HepG2 (cell line): ENCODE results near the gene PTPRCAP. TPM values are rescaled to one million over a fixed set of nuclear protein-coding genes. Genes with fewer than 3 reads are reported as not detected.
A peak's percentile ranks its signal among the peaks of the same experiment; 100 is the strongest.

Source experiments
- ARNT2 ChIP-seq: sonication (generic); formaldehyde crosslinking; IDR thresholded peaks from 2 replicates; pipeline ENCODE4 v1.8.0; 2022; ENCODE audit warnings: mild to moderate bottlenecking, low read depth, missing genetic modification reagents, moderate library complexity
- GABPB1 ChIP-seq: IDR thresholded peaks from 2 replicates; pipeline ENCODE4 v1.6.1; 2016; ENCODE audit warnings: mild to moderate bottlenecking, missing genetic modification reagents, moderate library complexity, missing compliant biosample characterization
- KLF16 ChIP-seq, 2 experiments: sonication (generic) in 1 of 2; formaldehyde crosslinking in 1 of 2; IDR thresholded peaks; 2 replicates each; pipeline versions ENCODE4 v1.6.1 to v1.8.0; 2016 to 2023; ENCODE audit warnings: missing genetic modification reagents in 2 of 2, missing compliant biosample characterization in 1 of 2
- PRMT3 ChIP-seq: sonication (generic); formaldehyde crosslinking; IDR thresholded peaks from 2 replicates; pipeline ENCODE4 v1.8.1; 2022; ENCODE audit warnings: low read depth, mild to moderate bottlenecking, moderate library complexity, missing genetic modification reagents, borderline replicate concordance
- RELA ChIP-seq: sonication (generic); formaldehyde crosslinking; IDR thresholded peaks from 2 replicates; pipeline ENCODE4 v1.4.0; 2020; ENCODE audit warnings: missing genetic modification reagents
- SATB2 ChIP-seq: sonication (generic); formaldehyde crosslinking; IDR thresholded peaks from 2 replicates; pipeline ENCODE4 v1.5.0; 2020; ENCODE audit warnings: missing genetic modification reagents
- TOPORS ChIP-seq: sonication (generic); formaldehyde crosslinking; IDR thresholded peaks from 2 replicates; pipeline ENCODE4 v1.8.0; 2023; ENCODE audit warnings: mild to moderate bottlenecking, missing genetic modification reagents
- ZBTB38 ChIP-seq: sonication (generic); formaldehyde crosslinking; IDR thresholded peaks from 2 replicates; pipeline ENCODE4 v1.5.1; 2020; ENCODE audit warnings: mild to moderate bottlenecking, missing genetic modification reagents
- ZNF20 ChIP-seq: sonication (generic); formaldehyde crosslinking; IDR thresholded peaks from 2 replicates; pipeline ENCODE4 v1.4.0; 2020; ENCODE audit warnings: mild to moderate bottlenecking, moderate library complexity, missing genetic modification reagents
- ZNF235 ChIP-seq: sonication (generic); formaldehyde crosslinking; IDR thresholded peaks from 2 replicates; pipeline ENCODE4 v1.8.1; 2023; ENCODE audit warnings: mild to moderate bottlenecking, missing genetic modification reagents, borderline replicate concordance
- ZNF556 ChIP-seq: sonication (generic); formaldehyde crosslinking; IDR thresholded peaks from 2 replicates; pipeline ENCODE4 v1.4.0; 2020; ENCODE audit warnings: mild to moderate bottlenecking, missing genetic modification reagents, borderline replicate concordance
- ZNF564 ChIP-seq: sonication (generic); formaldehyde crosslinking; IDR thresholded peaks from 2 replicates; pipeline ENCODE4 v1.8.1; 2023; ENCODE audit warnings: mild to moderate bottlenecking, missing genetic modification reagents
- ZNF761 ChIP-seq: sonication (generic); formaldehyde crosslinking; conservative IDR thresholded peaks from 2 replicates; pipeline ENCODE4 v1.4.0; 2020; ENCODE audit warnings: mild to moderate bottlenecking, missing genetic modification reagents
- polyA plus RNA-seq, 8 experiments: library from polyadenylated mRNA; depleted of rRNA in 3 of 8; stranded (reverse) in 7 of 8; unstranded in 1 of 8; fragments of >200 nt; fragmentation: Illumina TruSeq in 4 of 8; extraction: Trizol in 4 of 8; gene quantifications; 2 replicates each; pipeline versions ENCODE4 v1.2.1 to v1.2.3, GENCODE V29; 2011 to 2016; ENCODE audit warnings: low read depth in 4 of 8, missing spikeins in 1 of 8, mixed read lengths in 1 of 8; ENCODE audit not compliant: insufficient read depth in 1 of 8
- total RNA-seq, 5 experiments: library from RNA; depleted of rRNA; stranded (reverse); fragments of >200 nt; fragmentation: Illumina TruSeq; extraction: Trizol; gene quantifications; 2 replicates each; pipeline ENCODE4 v1.2.3, GENCODE V29; 2016; ENCODE audit warnings: low read depth in 1 of 5
- TF ChIP-seq, protein P1 (sequence below): sonication (generic); formaldehyde crosslinking; IDR thresholded peaks from 2 replicates; pipeline ENCODE4 v1.5.0; 2020; ENCODE audit warnings: missing genetic modification reagents
- TF ChIP-seq, protein P2 (sequence below): sonication (generic); formaldehyde crosslinking; IDR thresholded peaks from 2 replicates; pipeline ENCODE4 v1.8.0; 2022; ENCODE audit warnings: missing genetic modification reagents, mild to moderate bottlenecking, inconsistent platforms, borderline replicate concordance
- TF ChIP-seq, protein P3 (sequence below): sonication (generic); formaldehyde crosslinking; IDR thresholded peaks from 2 replicates; pipeline ENCODE4 v1.5.0; 2020; ENCODE audit warnings: missing genetic modification reagents
- TF ChIP-seq, protein P4 (sequence below): sonication (generic); formaldehyde crosslinking; conservative IDR thresholded peaks from 2 replicates; pipeline ENCODE4 v1.8.1; 2023; ENCODE audit warnings: missing genetic modification reagents
- TF ChIP-seq, protein P5 (sequence below): sonication (generic); formaldehyde crosslinking; IDR thresholded peaks from 2 replicates; pipeline ENCODE4 v1.5.0; 2020; ENCODE audit warnings: missing genetic modification reagents, mild to moderate bottlenecking, borderline replicate concordance
- TF ChIP-seq, protein P6 (sequence below): sonication (generic); formaldehyde crosslinking; IDR thresholded peaks from 2 replicates; pipeline ENCODE4 v1.4.0; 2020; ENCODE audit warnings: low read depth, missing genetic modification reagents

The PTPRCAP gene
- total and polyA plus RNA-seq, 2 of the 13 experiments (the other 11 are each of a cell fraction or from before 2014, with no cell fraction given): 0.60 to 0.70 TPM

DNA sequence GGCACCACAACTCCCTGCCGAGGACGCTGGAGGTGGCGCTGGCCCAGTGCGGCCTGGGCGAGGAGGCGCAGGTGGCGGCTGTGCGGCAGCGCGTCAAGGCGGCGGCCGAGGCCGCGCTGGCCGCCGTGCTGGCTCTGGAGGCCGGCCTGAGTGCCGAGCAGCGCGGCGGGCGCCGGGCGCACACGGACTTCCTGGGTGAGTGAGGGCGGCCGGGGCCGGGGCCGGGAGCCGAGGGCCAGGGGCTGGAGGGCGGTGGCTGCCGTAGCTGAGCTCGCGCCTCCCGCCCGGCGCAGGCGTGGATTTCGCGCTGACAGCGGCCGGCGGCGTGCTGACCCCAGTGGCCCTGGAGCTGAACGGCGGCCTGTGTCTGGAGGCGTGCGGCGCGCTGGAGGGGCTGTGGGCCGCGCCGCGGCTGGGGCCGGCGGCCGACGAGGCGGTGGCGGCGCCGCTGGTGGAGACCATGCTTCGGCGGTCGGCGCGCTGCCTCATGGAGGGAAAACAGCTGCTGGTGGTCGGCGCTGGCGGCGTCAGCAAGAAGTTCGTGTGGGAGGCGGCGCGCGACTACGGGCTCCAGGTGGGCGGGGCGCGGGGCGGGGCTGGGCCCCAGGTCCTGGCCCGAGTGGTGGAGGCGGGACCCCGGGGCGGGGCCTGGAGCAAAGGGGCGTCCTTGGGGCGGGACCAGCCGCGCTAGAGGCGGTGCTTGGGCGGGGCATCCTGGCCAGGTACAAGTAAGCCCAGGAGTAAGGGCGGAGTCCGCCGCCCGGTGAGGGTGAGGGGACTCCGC lies 16.6 kb downstream of the PTPRCAP start (continued):
- TF ChIP-seq, protein P1, sequence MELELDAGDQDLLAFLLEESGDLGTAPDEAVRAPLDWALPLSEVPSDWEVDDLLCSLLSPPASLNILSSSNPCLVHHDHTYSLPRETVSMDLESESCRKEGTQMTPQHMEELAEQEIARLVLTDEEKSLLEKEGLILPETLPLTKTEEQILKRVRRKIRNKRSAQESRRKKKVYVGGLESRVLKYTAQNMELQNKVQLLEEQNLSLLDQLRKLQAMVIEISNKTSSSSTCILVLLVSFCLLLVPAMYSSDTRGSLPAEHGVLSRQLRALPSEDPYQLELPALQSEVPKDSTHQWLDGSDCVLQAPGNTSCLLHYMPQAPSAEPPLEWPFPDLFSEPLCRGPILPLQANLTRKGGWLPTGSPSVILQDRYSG (CRISPR knock-in tag): peak; percentile 80
- no peak for TF ChIP-seq ZNF235
- TF ChIP-seq ARNT2: peak; percentile 53; the same call in 1 of the 2 replicates
- TF ChIP-seq, protein P2, sequence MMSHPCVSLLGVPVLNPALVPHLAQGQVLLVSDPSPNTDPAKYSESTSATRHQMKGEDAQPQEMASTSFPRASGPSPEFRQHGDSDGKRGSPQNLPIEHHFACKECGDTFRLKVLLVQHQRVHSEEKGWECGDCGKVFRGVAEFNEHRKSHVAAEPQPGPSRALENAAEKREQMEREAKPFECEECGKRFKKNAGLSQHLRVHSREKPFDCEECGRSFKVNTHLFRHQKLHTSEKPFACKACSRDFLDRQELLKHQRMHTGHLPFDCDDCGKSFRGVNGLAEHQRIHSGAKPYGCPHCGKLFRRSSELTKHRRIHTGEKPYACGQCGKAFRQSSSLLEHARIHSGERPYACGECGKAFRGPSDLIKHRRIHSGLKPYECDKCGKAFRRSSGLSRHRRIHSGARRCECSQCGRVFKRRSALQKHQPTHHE: no peak
- TF ChIP-seq ZBTB38 (CRISPR knock-in tag): 0 out of 2 replicates have a peak, but pooled peaks have one; percentile 18
- 0 out of 2 replicates have a peak, but pooled peaks have one; percentile 13 for TF ChIP-seq ZNF556 (CRISPR knock-in tag)
- TF ChIP-seq KLF16 (CRISPR knock-in tag; IDR thresholded peaks at IDR 0.05): peak in 1 of 2 experiments; percentile 29; a peak in 1 of 4 replicates
- TF ChIP-seq, protein P3, sequence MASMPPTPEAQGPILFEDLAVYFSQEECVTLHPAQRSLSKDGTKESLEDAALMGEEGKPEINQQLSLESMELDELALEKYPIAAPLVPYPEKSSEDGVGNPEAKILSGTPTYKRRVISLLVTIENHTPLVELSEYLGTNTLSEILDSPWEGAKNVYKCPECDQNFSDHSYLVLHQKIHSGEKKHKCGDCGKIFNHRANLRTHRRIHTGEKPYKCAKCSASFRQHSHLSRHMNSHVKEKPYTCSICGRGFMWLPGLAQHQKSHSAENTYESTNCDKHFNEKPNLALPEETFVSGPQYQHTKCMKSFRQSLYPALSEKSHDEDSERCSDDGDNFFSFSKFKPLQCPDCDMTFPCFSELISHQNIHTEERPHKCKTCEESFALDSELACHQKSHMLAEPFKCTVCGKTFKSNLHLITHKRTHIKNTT (CRISPR knock-in tag): no peak
- 0 out of 2 replicates have a peak, but pooled peaks have one; percentile 37 for TF ChIP-seq ZNF761 (CRISPR knock-in tag)
- TF ChIP-seq, protein P4, sequence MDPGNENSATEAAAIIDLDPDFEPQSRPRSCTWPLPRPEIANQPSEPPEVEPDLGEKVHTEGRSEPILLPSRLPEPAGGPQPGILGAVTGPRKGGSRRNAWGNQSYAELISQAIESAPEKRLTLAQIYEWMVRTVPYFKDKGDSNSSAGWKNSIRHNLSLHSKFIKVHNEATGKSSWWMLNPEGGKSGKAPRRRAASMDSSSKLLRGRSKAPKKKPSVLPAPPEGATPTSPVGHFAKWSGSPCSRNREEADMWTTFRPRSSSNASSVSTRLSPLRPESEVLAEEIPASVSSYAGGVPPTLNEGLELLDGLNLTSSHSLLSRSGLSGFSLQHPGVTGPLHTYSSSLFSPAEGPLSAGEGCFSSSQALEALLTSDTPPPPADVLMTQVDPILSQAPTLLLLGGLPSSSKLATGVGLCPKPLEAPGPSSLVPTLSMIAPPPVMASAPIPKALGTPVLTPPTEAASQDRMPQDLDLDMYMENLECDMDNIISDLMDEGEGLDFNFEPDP (CRISPR knock-in tag): no peak
- TF ChIP-seq, protein P5, sequence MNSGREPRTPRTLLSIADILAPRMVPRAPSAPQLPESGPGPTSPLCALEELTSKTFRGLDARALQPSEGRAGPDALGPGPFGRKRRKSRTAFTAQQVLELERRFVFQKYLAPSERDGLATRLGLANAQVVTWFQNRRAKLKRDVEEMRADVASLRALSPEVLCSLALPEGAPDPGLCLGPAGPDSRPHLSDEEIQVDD (CRISPR knock-in tag): 0 out of 2 replicates have a peak, but pooled peaks have one; percentile 62
- no peak for TF ChIP-seq SATB2
- TF ChIP-seq ZNF564 (CRISPR knock-in tag): peak; percentile 49; the same call in 1 of the 2 replicates
- TF ChIP-seq, protein P6, sequence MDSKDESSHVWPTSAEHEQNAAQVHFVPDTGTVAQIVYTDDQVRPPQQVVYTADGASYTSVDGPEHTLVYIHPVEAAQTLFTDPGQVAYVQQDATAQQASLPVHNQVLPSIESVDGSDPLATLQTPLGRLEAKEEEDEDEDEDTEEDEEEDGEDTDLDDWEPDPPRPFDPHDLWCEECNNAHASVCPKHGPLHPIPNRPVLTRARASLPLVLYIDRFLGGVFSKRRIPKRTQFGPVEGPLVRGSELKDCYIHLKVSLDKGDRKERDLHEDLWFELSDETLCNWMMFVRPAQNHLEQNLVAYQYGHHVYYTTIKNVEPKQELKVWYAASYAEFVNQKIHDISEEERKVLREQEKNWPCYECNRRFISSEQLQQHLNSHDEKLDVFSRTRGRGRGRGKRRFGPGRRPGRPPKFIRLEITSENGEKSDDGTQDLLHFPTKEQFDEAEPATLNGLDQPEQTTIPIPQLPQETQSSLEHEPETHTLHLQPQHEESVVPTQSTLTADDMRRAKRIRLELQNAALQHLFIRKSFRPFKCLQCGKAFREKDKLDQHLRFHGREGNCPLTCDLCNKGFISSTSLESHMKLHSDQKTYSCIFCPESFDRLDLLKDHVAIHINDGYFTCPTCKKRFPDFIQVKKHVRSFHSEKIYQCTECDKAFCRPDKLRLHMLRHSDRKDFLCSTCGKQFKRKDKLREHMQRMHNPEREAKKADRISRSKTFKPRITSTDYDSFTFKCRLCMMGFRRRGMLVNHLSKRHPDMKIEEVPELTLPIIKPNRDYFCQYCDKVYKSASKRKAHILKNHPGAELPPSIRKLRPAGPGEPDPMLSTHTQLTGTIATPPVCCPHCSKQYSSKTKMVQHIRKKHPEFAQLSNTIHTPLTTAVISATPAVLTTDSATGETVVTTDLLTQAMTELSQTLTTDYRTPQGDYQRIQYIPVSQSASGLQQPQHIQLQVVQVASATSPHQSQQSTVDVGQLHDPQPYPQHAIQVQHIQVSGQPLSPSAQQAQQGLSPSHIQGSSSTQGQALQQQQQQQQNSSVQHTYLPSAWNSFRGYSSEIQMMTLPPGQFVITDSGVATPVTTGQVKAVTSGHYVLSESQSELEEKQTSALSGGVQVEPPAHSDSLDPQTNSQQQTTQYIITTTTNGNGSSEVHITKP (CRISPR knock-in tag): no peak
- 0 out of 2 replicates have a peak, but pooled peaks have one; percentile 40 for TF ChIP-seq PRMT3
- no peak for TF ChIP-seq RELA (CRISPR knock-in tag)
- TF ChIP-seq TOPORS (CRISPR knock-in tag): no peak; the same call in 1 of the 2 replicates
- TF ChIP-seq ZNF20 (CRISPR knock-in tag): no peak
- peak; percentile 37; the same call in 1 of the 2 replicates for TF ChIP-seq GABPB1 (CRISPR knock-in tag)
